GM12878 (cell line): ENCODE data around the gene ASTL. TPM values are rescaled to one million over a fixed set of nuclear protein-coding genes. Genes with fewer than 3 reads are reported as not detected.

Experiments
- ATAC-seq: fragments of 200-7000 bp; cut with Tn5 transposase; 3 replicates; pipeline ENCODE4 v1.9.1; 2020; ENCODE audit warnings: mild to moderate bottlenecking, moderate library complexity
- BruUV-seq: library from RNA; stranded (reverse); fragments of 400-500 nt; replicated peaks from 2 replicates; lab custom pipeline; 2021; lab: Mats Ljungman, UMichigan
- CTCF ChIA-PET: fragments of 300-600 bp; sonication (Branson Sonifier 250); formaldehyde crosslinking; extraction: SDS; loops from one replicate; lab custom pipeline; 2021; ENCODE audit warnings: inconsistent platforms; lab: Yijun Ruan, JAX
- POLR2A ChIA-PET: fragments of 350-600 bp; formaldehyde crosslinking; extraction: SDS; loops from one replicate; lab custom pipeline; 2021; ENCODE audit warnings: inconsistent platforms; lab: Charles Lee
- RAD21 ChIA-PET: fragments of 300-600 bp; sonication (Branson Sonifier 250); formaldehyde crosslinking; loops from one replicate; lab custom pipeline; 2023; ENCODE audit warnings: antibody characterized with exemption; ENCODE audit not compliant: unreplicated experiment; lab: Charles Lee
- SMC1A ChIA-PET: fragments of 300-600 bp; sonication (Branson Sonifier 250); formaldehyde crosslinking; loops from one replicate; lab custom pipeline; 2023; ENCODE audit not compliant: unreplicated experiment, uncharacterized antibody; lab: Charles Lee
- DNase-seq: peaks from one replicate; pipeline ENCODE4 v3.0.0-alpha.2; 2011; ENCODE audit warnings: low read depth, low spot score
- FAIRE-seq: peaks from 3 replicates; lab custom pipeline; 2011; peaks lifted over from hg19 to GRCh38; lab: Jason Lieb, UNC
- H2AFZ ChIP-seq: 2 replicates; pipeline ENCODE4 v1.6.0; 2011; ENCODE audit warnings: low read depth, low read length, control low read depth; ENCODE audit not compliant: control insufficient read depth
- H3K27ac ChIP-seq: 2 replicates; pipeline ENCODE4 v1.5.1; 2011; ENCODE audit warnings: control low read depth; ENCODE audit not compliant: control insufficient read depth, insufficient read depth
- H3K27me3 ChIP-seq, 2 experiments: replicated peaks in 1 of 2; 2 replicates each; pipeline versions ENCODE4 v1.6.0 to v1.6.1; 2011; ENCODE audit warnings: low read length in 1 of 2; ENCODE audit not compliant: control insufficient read depth in 2 of 2, insufficient read depth in 2 of 2
- H3K36me3 ChIP-seq, 2 experiments: 2 replicates each; pipeline ENCODE4 v1.5.1; 2011; ENCODE audit warnings: low read length in 1 of 2; ENCODE audit not compliant: control insufficient read depth in 2 of 2, insufficient read depth in 2 of 2
- H3K4me1 ChIP-seq: 2 replicates; pipeline ENCODE4 v1.6.1; 2011; ENCODE audit warnings: mild to moderate bottlenecking, low read length, moderate library complexity, mixed read lengths; ENCODE audit not compliant: control insufficient read depth, insufficient read depth
- H3K4me2 ChIP-seq: 2 replicates; pipeline ENCODE4 v1.6.0; 2011; ENCODE audit warnings: control low read depth; ENCODE audit not compliant: control insufficient read depth, insufficient read depth
- H3K4me3 ChIP-seq: fragments of 200-600 bp; sonication (generic); 2 replicates; pipeline ENCODE4 v1.5.1; 2016
- H3K79me2 ChIP-seq: 2 replicates; pipeline ENCODE4 v1.6.0; 2011; ENCODE audit warnings: low read length; ENCODE audit not compliant: control insufficient read depth, insufficient read depth
- H3K9ac ChIP-seq: 2 replicates; pipeline ENCODE4 v1.8.0; 2011; ENCODE audit warnings: low read length, control low read depth, mixed read lengths; ENCODE audit not compliant: control insufficient read depth, insufficient read depth
- H3K9me3 ChIP-seq: replicated peaks from 3 replicates; pipeline ENCODE4 v1.5.1; 2011; ENCODE audit warnings: mild to moderate bottlenecking, low read length; ENCODE audit not compliant: control insufficient read depth, insufficient read depth
- H4K20me1 ChIP-seq: 2 replicates; pipeline ENCODE4 v1.6.0; 2011; ENCODE audit not compliant: control insufficient read depth, insufficient read depth
- LARP7 ChIP-seq: fragments of 450-650 bp; IDR thresholded peaks from 2 replicates; pipeline ENCODE4 v1.6.1; 2017; ENCODE audit warnings: mild to moderate bottlenecking
- MEF2B ChIP-seq: fragments of 450-650 bp; IDR thresholded peaks from 2 replicates; pipeline ENCODE4 v1.6.1; 2018; ENCODE audit warnings: mild to moderate bottlenecking, moderate library complexity; ENCODE audit not compliant: partially characterized antibody, poor library complexity, severe bottlenecking
- MYC ChIP-seq: IDR thresholded peaks from 2 replicates; pipeline ENCODE4 v1.6.1; 2011; ENCODE audit warnings: mild to moderate bottlenecking, low read length, moderate library complexity, inconsistent platforms; ENCODE audit not compliant: insufficient read depth, insufficient replicate concordance, insufficient read length, severe bottlenecking
- PML ChIP-seq: IDR thresholded peaks from 2 replicates; pipeline ENCODE4 v1.6.1; 2012; ENCODE audit warnings: low read length, inconsistent platforms
- POLR2AphosphoS5 ChIP-seq: IDR thresholded peaks from 2 replicates; pipeline ENCODE4 v1.6.1; 2011; ENCODE audit warnings: mild to moderate bottlenecking, low read length, inconsistent platforms
- RUNX3 ChIP-seq: IDR thresholded peaks from 2 replicates; pipeline ENCODE4 v1.6.1; 2012; ENCODE audit warnings: low read length, inconsistent platforms
- SIX5 ChIP-seq: IDR thresholded peaks from 2 replicates; pipeline ENCODE4 v1.6.1; 2011; ENCODE audit warnings: mild to moderate bottlenecking, low read depth, low read length, moderate library complexity; ENCODE audit not compliant: severe bottlenecking
- SMARCA5 ChIP-seq: fragments of 450-650 bp; IDR thresholded peaks from 2 replicates; pipeline ENCODE4 v1.6.1; 2017; ENCODE audit warnings: mild to moderate bottlenecking
- WGBS: methylation state at CpG from one replicate; pipeline ENCODE4 v1.1.6; 2016; ENCODE audit warnings: low lambda C conversion rate; ENCODE audit not compliant: insufficient replicate concordance, insufficient coverage; ENCODE audit errors: missing lambda C conversion rate; 5-methylcytosine and 5-hydroxymethylcytosine counted together
- in situ Hi-C: fragments of 300-500 bp; cut with MboI; formaldehyde crosslinking; loops from 9 replicates; pipeline ENCODE4 v1.14.3; 2018; ENCODE audit warnings: mixed read lengths
- intact Hi-C: fragments of 100-400 bp; cut with micrococcal nuclease; formaldehyde crosslinking; loops from one replicate; pipeline ENCODE4 v1.14.2; 2022; ENCODE audit not compliant: unreplicated experiment
- polyA plus RNA-seq, 11 experiments: library from polyadenylated mRNA; depleted of rRNA in 4 of 11; unstranded in 6 of 11; stranded (reverse) in 5 of 11; fragments of >200 nt; fragmentation: Nextera tagmentation in 4 of 11; fragmentation: Illumina TruSeq in 1 of 11; extraction: Ambion mirVana in 4 of 11; extraction: Trizol in 1 of 11; gene quantifications; 1 replicate in 1 of 11; 2 replicates in 10 of 11; pipeline versions ENCODE4 v1.2.1 to v1.2.3, GENCODE V29; 2011 to 2016; ENCODE audit warnings: inconsistent platforms in 2 of 11, missing spikeins in 2 of 11, low read depth in 1 of 11
- total RNA-seq, 4 experiments: library from RNA; depleted of rRNA in 3 of 4; stranded (reverse); fragments of >200 nt in 3 of 4; fragmentation: Illumina TruSeq in 1 of 4; extraction: Trizol in 1 of 4; gene quantifications; 2 replicates each; pipeline versions ENCODE4 v1.2.1 to v1.2.3, GENCODE V29; 2013 to 2021
- TF ChIP-seq, protein P1 (sequence below): fragments of 450-650 bp; IDR thresholded peaks from 2 replicates; pipeline ENCODE4 v1.6.1; 2016; ENCODE audit warnings: mild to moderate bottlenecking
- TF ChIP-seq, protein P2 (sequence below): fragments of 450-650 bp; IDR thresholded peaks from 2 replicates; pipeline ENCODE4 v1.6.1; 2014; ENCODE audit warnings: mild to moderate bottlenecking
- TF ChIP-seq, protein P3 (sequence below): fragments of 450-650 bp; IDR thresholded peaks from 2 replicates; pipeline ENCODE4 v1.6.1; 2017; ENCODE audit warnings: mild to moderate bottlenecking, low read depth, inconsistent platforms; ENCODE audit not compliant: poor library complexity, severe bottlenecking

Gene ASTL
- total and polyA plus RNA-seq, 10 of the 15 experiments (the other 5 are each of a cell fraction or from before 2014, with no cell fraction given): 0.18 to 1.0 (median 0.38) TPM; not detected in 4

DNA sequence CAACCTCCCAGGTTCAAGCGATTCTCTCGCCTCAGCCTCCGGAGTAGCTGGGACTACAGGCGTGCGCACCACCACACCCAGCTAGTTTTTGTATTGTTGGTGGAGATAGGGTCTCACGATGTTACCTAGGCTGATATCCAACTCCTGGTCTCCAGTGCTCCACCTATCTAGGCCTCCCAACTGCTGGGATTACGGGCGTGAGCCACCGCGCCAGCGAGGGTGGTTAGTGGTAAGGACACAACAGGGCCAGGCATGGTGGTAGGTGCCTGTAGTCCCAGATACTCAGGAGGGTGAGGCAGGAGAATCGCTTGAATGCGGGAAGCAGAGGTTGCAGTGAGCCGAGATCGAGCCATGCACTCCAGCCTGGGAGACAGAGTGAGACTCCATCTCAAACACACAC is 33.5 kb upstream of the ASTL start:
- ChIA-PET RAD21 (interaction anchor here (8.9 kb wide), 1 partner anchor 30 kb away, joined by 463 read pairs; the partner anchor contains the start of genes ASTL and DUSP2), SMC1A (interaction anchor here (7.5 kb wide), 1 partner anchor 30 kb away, joined by 338 read pairs; the partner anchor contains the start of genes ASTL and DUSP2), POLR2A (interaction anchor here (1.7 kb wide), 1 partner anchor 32 kb away, joined by 3 read pairs; no protein-coding TSS in a partner anchor), CTCF (interaction anchor here (10.6 kb wide), 1 partner anchor 30 kb away, joined by 535 read pairs; the partner anchor contains the start of genes ASTL and DUSP2)
- DNase-seq (no peak), FAIRE-seq (no peak), ATAC-seq (no peak)
- H3K4me3 ChIP-seq: no peak overlapping the region
- H4K20me1 ChIP-seq: no peaks in the 10 kb centered on the region
- 94% methylated on average over 15 of the region's 15 CpGs for WGBS
- in situ Hi-C loops: no loop called here
- H2AFZ ChIP-seq: no peak overlapping the region
- no TSS peak for BruUV-seq
- intact Hi-C loops: no loop called here
- no peaks in the 10 kb centered on the region for H3K27me3 ChIP-seq
- H3K4me2 ChIP-seq: no peak overlapping the region
- no peaks in the 10 kb centered on the region for H3K36me3 ChIP-seq
- no peaks in the 10 kb centered on the region; the same call in 2 of the 3 replicates for H3K9me3 ChIP-seq
- H3K79me2 ChIP-seq: no peaks in the 10 kb centered on the region
- no peak overlapping the region for H3K27ac ChIP-seq
- peaks cover 12% of the 10 kb centered on the region for H3K4me1 ChIP-seq
- H3K9ac ChIP-seq: no peak overlapping the region
- TF ChIP-seq, protein P1, sequence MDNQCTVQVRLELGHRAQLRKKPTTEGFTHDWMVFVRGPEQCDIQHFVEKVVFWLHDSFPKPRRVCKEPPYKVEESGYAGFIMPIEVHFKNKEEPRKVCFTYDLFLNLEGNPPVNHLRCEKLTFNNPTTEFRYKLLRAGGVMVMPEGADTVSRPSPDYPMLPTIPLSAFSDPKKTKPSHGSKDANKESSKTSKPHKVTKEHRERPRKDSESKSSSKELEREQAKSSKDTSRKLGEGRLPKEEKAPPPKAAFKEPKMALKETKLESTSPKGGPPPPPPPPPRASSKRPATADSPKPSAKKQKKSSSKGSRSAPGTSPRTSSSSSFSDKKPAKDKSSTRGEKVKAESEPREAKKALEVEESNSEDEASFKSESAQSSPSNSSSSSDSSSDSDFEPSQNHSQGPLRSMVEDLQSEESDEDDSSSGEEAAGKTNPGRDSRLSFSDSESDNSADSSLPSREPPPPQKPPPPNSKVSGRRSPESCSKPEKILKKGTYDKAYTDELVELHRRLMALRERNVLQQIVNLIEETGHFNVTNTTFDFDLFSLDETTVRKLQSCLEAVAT: 0 out of 2 replicates have a peak, but pooled peaks have one; percentile 25
- TF ChIP-seq POLR2AphosphoS5: no peak
- TF ChIP-seq, all 136 proteins: peak for 1

DNA sequence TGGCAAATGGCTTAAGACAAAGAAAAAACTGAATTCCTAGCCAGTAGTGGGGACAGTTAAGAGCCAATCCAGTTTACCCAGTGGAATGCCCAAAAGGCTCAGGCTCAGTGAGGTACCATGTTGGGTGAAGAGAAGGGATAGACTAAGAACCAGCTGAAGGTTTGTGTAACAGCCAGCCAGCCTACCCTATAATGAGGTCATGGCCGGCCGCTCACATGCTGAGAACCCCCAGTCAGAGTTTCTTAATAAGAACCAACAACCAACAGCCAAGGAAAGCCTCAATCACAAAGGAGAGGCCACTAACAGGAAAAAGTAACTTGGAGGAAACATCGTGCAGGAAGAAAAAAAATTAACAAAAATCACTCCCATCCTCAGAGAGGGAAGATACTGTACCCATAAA is 32.3 kb upstream of the ASTL start:
- no peak for ATAC-seq
- DNase-seq: no peak
- CTCF ChIA-PET: interaction anchor here (10.6 kb wide), 1 partner anchor 29 kb away, joined by 535 read pairs; the partner anchor contains the start of genes ASTL and DUSP2
- in situ Hi-C loops: no loop called here
- H3K79me2 ChIP-seq: no peaks in the 10 kb centered on the region
- no peaks in the 10 kb centered on the region; the same call in 2 of the 3 replicates for H3K9me3 ChIP-seq
- RAD21 ChIA-PET: interaction anchor here (0.6 to 8.9 kb wide), 2 partner anchors 8 to 29 kb away, joined by 3 to 463 read pairs; partner anchors contain the start of genes ASTL and DUSP2
- SMC1A ChIA-PET: interaction anchor here (7.5 kb wide), 1 partner anchor 29 kb away, joined by 338 read pairs; the partner anchor contains the start of genes ASTL and DUSP2
- H2AFZ ChIP-seq: no peak overlapping the region
- POLR2A ChIA-PET: interaction anchor here (0.6 kb wide), 1 partner anchor 39 kb away, joined by 7 read pairs; no protein-coding TSS in a partner anchor
- H4K20me1 ChIP-seq: no peaks in the 10 kb centered on the region
- WGBS: 98% methylated on average over 3 of the region's 3 CpGs
- no TSS peak for BruUV-seq
- H3K36me3 ChIP-seq: no peaks in the 10 kb centered on the region
- peaks cover 9% of the 10 kb centered on the region for H3K4me1 ChIP-seq
- no peak overlapping the region for H3K27ac ChIP-seq
- no peak overlapping the region for H3K4me3 ChIP-seq
- H3K9ac ChIP-seq: no peak overlapping the region
- H3K4me2 ChIP-seq: no peak overlapping the region
- intact Hi-C loops: no loop called here
- FAIRE-seq: no peak
- no peaks in the 10 kb centered on the region for H3K27me3 ChIP-seq
- TF ChIP-seq PML (no peak), LARP7 (no peak), POLR2AphosphoS5 (no peak), SIX5 (no peak), MEF2B (no peak), RUNX3 (no peak), MYC (no peak), SMARCA5 (no peak)
- TF ChIP-seq, protein P2, sequence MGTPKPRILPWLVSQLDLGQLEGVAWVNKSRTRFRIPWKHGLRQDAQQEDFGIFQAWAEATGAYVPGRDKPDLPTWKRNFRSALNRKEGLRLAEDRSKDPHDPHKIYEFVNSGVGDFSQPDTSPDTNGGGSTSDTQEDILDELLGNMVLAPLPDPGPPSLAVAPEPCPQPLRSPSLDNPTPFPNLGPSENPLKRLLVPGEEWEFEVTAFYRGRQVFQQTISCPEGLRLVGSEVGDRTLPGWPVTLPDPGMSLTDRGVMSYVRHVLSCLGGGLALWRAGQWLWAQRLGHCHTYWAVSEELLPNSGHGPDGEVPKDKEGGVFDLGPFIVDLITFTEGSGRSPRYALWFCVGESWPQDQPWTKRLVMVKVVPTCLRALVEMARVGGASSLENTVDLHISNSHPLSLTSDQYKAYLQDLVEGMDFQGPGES: no peak
- TF ChIP-seq, protein P3, sequence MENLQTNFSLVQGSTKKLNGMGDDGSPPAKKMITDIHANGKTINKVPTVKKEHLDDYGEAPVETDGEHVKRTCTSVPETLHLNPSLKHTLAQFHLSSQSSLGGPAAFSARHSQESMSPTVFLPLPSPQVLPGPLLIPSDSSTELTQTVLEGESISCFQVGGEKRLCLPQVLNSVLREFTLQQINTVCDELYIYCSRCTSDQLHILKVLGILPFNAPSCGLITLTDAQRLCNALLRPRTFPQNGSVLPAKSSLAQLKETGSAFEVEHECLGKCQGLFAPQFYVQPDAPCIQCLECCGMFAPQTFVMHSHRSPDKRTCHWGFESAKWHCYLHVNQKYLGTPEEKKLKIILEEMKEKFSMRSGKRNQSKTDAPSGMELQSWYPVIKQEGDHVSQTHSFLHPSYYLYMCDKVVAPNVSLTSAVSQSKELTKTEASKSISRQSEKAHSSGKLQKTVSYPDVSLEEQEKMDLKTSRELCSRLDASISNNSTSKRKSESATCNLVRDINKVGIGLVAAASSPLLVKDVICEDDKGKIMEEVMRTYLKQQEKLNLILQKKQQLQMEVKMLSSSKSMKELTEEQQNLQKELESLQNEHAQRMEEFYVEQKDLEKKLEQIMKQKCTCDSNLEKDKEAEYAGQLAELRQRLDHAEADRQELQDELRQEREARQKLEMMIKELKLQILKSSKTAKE: no peak
